K562 (cell line): ENCODE data around the gene ALKBH3. TPM values are rescaled to one million over a fixed set of nuclear protein-coding genes. Genes with fewer than 3 reads are reported as not detected.
A peak's percentile ranks its signal among the peaks of the same experiment; 100 is the strongest.

Experiments used
- CBFA2T2 ChIP-seq: fragments of 450-650 bp; conservative IDR thresholded peaks from 2 replicates; pipeline ENCODE4 v1.6.1; 2017; ENCODE audit warnings: mild to moderate bottlenecking
- MECOM ChIP-seq: fragments of 250-450 bp; sonication (Bioruptor Pico); IDR thresholded peaks from 2 replicates; pipeline ENCODE4 v1.8.0; 2022; ENCODE audit warnings: inconsistent platforms
- PCBP1 ChIP-seq: fragments of 200-400 bp; formaldehyde crosslinking; IDR thresholded peaks from 2 replicates; pipeline ENCODE4 v1.6.1; 2018; ENCODE audit warnings: mild to moderate bottlenecking, low read depth, low read length; ENCODE audit not compliant: poor library complexity, severe bottlenecking
- POLR2H ChIP-seq: IDR thresholded peaks from 2 replicates; pipeline ENCODE4 v1.6.1; 2016; ENCODE audit warnings: missing genetic modification characterization, low read depth, mild to moderate bottlenecking, control low read depth, missing compliant biosample characterization, moderate library complexity
- PPARD ChIP-seq: fragments of 250-450 bp; sonication (Bioruptor Pico); IDR thresholded peaks from 2 replicates; pipeline ENCODE4 v1.8.0; 2022; ENCODE audit warnings: inconsistent platforms, mild to moderate bottlenecking, moderate library complexity
- ZNF75A ChIP-seq: fragments of 450-650 bp; formaldehyde crosslinking; IDR thresholded peaks from 2 replicates; pipeline ENCODE4 v1.4.0; 2020; ENCODE audit warnings: mild to moderate bottlenecking
- polyA plus RNA-seq, 8 experiments: library from polyadenylated mRNA; depleted of rRNA in 4 of 8; stranded (reverse) in 5 of 8; unstranded in 3 of 8; fragments of >200 nt; fragmentation: Nextera tagmentation in 2 of 8; fragmentation: Illumina TruSeq in 1 of 8; extraction: Ambion mirVana in 2 of 8; extraction: Trizol in 1 of 8; gene quantifications; 2 replicates each; pipeline versions ENCODE4 v1.2.1 to v1.2.3, GENCODE V29; 2011 to 2014; ENCODE audit warnings: inconsistent platforms in 1 of 8, missing spikeins in 1 of 8
- total RNA-seq, 7 experiments: library from RNA; depleted of rRNA in 6 of 7; stranded (reverse); fragments of >200 nt in 6 of 7; fragmentation: Illumina TruSeq in 2 of 7; extraction: Trizol in 2 of 7; gene quantifications; 2 replicates each; pipeline versions ENCODE4 v1.2.1 to v1.2.3, GENCODE V29; 2011 to 2021; ENCODE audit warnings: low replicate concordance in 1 of 7
- TF ChIP-seq, protein P1 (sequence below), 2 experiments: fragments of 450-650 bp in 1 of 2; IDR thresholded peaks; 2 replicates each; pipeline ENCODE4 v1.6.1; 2011 to 2017; ENCODE audit warnings: low read depth in 2 of 2, antibody characterized with exemption in 1 of 2, borderline replicate concordance in 1 of 2, low read length in 1 of 2, mild to moderate bottlenecking in 1 of 2, mixed read lengths in 1 of 2; ENCODE audit not compliant: control insufficient read depth in 1 of 2
- TF ChIP-seq, protein P2 (sequence below): sonication (generic); formaldehyde crosslinking; IDR thresholded peaks from 2 replicates; pipeline ENCODE4 v1.9.0; 2022; ENCODE audit warnings: mild to moderate bottlenecking, missing genetic modification reagents
- TF ChIP-seq, protein P3 (sequence below): fragments of 250-450 bp; sonication (Bioruptor Pico); IDR thresholded peaks from 2 replicates; pipeline ENCODE4 v1.5.0; 2020; ENCODE audit warnings: mild to moderate bottlenecking
- TF ChIP-seq, protein P4 (sequence below): fragments of 450-650 bp; IDR thresholded peaks from 2 replicates; pipeline ENCODE4 v1.6.1; 2016; ENCODE audit warnings: low read depth

The ALKBH3 gene
- total and polyA plus RNA-seq, 9 of the 15 experiments (the other 6 are each of a cell fraction or from before 2014, with no cell fraction given) = 16.0 to 49.9 (median 36.5) TPM

DNA sequence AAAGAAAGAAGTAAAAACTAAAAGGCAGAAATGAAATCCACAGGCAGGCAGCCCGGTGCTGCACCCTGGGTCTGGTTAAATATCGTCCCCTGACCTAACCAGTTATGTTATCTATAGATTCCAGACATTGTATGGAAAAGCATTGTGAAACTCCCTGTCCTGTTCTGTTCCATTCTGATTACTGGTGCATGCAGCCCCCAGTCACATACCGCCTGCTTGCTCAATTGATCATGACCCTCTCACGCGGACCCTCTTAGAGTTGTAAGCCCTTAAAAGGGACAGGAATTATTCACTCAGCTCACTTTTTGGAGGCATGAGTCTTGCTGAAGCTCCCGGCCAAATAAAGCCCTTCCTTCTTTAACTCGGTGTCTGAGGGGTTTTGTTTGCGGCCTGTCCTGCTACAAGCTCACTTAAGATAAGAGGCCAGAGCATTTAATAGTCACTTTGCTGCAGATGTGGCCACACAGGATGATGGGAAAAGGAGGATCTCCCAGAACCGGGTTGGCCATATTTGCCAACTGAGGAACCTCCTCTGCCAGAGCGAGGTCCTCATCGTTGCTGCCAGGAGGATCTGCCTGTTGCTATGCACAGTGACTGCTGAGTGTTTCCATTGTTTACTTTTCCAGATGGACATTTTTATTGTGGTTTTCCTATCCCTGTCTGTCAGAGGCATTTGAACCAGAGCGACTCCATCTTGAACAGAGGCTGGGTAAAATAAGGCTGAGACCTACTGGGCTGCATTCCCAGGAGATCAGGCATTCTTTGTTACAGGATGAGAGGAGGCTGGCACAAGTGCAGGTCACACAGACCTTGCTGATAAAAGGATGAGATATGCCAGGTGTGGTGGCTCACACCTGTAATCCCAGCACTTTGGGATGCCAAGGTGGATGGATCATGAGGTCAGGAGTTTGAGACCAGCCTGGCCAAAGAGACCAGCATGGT, 72.0 kb downstream of the ALKBH3 start (continued):
- TF ChIP-seq ZNF75A (CRISPR knock-in tag) = peak; percentile 81
- TF ChIP-seq, protein P1, sequence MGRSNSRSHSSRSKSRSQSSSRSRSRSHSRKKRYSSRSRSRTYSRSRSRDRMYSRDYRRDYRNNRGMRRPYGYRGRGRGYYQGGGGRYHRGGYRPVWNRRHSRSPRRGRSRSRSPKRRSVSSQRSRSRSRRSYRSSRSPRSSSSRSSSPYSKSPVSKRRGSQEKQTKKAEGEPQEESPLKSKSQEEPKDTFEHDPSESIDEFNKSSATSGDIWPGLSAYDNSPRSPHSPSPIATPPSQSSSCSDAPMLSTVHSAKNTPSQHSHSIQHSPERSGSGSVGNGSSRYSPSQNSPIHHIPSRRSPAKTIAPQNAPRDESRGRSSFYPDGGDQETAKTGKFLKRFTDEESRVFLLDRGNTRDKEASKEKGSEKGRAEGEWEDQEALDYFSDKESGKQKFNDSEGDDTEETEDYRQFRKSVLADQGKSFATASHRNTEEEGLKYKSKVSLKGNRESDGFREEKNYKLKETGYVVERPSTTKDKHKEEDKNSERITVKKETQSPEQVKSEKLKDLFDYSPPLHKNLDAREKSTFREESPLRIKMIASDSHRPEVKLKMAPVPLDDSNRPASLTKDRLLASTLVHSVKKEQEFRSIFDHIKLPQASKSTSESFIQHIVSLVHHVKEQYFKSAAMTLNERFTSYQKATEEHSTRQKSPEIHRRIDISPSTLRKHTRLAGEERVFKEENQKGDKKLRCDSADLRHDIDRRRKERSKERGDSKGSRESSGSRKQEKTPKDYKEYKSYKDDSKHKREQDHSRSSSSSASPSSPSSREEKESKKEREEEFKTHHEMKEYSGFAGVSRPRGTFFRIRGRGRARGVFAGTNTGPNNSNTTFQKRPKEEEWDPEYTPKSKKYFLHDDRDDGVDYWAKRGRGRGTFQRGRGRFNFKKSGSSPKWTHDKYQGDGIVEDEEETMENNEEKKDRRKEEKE (IDR thresholded peaks at IDR 0.05; ENCODE audit: borderline replicate concordance in 1 of 2, control insufficient read depth in 1 of 2, low read depth in 2 of 2, low read length in 1 of 2) = no peak
- TF ChIP-seq CBFA2T2 = peak; percentile 96
- TF ChIP-seq MECOM (CRISPR knock-in tag) = peak; percentile 99
- TF ChIP-seq POLR2H (tag) = no peak
- TF ChIP-seq, protein P2, sequence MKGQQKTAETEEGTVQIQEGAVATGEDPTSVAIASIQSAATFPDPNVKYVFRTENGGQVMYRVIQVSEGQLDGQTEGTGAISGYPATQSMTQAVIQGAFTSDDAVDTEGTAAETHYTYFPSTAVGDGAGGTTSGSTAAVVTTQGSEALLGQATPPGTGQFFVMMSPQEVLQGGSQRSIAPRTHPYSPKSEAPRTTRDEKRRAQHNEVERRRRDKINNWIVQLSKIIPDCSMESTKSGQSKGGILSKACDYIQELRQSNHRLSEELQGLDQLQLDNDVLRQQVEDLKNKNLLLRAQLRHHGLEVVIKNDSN (CRISPR knock-in tag) = no peak
- TF ChIP-seq PCBP1 = no peak
- TF ChIP-seq, protein P3, sequence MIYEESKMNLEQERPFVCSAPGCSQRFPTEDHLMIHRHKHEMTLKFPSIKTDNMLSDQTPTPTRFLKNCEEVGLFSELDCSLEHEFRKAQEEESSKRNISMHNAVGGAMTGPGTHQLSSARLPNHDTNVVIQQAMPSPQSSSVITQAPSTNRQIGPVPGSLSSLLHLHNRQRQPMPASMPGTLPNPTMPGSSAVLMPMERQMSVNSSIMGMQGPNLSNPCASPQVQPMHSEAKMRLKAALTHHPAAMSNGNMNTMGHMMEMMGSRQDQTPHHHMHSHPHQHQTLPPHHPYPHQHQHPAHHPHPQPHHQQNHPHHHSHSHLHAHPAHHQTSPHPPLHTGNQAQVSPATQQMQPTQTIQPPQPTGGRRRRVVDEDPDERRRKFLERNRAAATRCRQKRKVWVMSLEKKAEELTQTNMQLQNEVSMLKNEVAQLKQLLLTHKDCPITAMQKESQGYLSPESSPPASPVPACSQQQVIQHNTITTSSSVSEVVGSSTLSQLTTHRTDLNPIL = peak; percentile 86
- TF ChIP-seq PPARD (CRISPR knock-in tag) = peak; percentile 94
- TF ChIP-seq, protein P4, sequence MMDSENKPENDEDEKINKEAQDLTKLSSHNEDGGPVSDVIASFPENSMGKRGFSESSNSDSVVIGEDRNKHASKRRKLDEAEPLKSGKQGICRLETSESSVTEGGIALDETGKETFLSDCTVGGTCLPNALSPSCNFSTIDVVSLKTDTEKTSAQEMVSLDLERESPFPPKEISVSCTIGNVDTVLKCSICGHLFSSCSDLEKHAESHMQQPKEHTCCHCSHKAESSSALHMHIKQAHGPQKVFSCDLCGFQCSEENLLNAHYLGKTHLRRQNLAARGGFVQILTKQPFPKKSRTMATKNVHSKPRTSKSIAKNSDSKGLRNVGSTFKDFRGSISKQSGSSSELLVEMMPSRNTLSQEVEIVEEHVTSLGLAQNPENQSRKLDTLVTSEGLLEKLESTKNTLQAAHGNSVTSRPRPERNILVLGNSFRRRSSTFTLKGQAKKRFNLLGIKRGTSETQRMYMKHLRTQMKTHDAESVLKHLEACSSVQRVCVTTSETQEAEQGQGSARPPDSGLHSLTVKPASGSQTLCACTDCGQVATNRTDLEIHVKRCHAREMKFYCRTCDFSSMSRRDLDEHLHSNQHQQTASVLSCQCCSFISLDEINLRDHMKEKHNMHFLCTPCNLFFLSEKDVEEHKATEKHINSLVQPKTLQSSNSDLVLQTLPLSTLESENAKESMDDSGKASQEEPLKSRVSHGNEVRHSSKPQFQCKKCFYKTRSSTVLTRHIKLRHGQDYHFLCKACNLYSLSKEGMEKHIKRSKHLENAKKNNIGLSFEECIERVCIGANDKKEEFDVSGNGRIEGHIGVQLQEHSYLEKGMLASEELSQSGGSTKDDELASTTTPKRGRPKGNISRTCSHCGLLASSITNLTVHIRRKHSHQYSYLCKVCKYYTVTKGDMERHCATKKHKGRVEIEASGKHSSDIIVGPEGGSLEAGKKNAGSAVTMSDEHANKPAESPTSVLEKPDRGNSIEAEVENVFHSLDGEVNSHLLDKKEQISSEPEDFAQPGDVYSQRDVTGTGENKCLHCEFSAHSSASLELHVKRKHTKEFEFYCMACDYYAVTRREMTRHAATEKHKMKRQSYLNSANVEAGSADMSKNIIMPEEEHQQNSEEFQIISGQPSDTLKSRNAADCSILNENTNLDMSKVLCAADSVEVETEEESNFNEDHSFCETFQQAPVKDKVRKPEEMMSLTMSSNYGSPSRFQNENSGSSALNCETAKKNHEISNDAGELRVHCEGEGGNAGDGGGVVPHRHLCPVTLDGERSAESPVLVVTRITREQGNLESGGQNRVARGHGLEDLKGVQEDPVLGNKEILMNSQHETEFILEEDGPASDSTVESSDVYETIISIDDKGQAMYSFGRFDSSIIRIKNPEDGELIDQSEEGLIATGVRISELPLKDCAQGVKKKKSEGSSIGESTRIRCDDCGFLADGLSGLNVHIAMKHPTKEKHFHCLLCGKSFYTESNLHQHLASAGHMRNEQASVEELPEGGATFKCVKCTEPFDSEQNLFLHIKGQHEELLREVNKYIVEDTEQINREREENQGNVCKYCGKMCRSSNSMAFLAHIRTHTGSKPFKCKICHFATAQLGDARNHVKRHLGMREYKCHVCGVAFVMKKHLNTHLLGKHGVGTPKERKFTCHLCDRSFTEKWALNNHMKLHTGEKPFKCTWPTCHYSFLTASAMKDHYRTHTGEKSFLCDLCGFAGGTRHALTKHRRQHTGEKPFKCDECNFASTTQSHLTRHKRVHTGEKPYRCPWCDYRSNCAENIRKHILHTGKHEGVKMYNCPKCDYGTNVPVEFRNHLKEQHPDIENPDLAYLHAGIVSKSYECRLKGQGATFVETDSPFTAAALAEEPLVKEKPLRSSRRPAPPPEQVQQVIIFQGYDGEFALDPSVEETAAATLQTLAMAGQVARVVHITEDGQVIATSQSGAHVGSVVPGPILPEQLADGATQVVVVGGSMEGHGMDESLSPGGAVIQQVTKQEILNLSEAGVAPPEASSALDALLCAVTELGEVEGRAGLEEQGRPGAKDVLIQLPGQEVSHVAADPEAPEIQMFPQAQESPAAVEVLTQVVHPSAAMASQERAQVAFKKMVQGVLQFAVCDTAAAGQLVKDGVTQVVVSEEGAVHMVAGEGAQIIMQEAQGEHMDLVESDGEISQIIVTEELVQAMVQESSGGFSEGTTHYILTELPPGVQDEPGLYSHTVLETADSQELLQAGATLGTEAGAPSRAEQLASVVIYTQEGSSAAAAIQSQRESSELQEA = no peak
